Stimulated activated naive CD4-positive, alpha-beta T cell (primary cell): ENCODE data around the gene MUC6.

Experiments
- DNase-seq, 6 experiments: peaks; one replicate each; lab custom pipeline; 2025; lab: John Stamatoyannopoulos, UW

The MUC6 gene

DNA sequence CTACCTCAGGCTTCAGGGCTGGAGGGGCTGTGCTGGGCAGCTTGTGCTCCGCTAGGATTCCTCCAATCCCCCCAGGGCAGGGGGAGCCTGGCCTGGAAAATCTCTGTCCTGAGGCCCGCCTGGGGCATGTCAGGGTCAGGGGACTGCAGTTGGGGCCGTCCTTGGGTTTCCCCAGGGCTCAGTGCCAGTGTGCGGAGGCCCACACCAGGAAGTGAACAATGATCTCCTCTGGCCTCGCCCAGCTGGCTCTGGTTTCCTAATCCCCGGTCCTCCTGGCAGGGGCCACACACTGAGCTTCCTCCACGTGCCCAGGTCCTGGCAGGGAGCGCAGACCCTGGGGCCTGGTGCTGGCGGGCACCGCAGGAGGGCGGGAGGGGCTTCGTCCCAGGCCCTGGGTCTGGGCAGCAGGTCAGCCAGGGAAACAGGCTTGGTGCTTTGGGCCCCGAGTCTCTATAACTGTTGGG, 36.8 kb upstream of the MUC6 start:
- no peak for DNase-seq

DNA sequence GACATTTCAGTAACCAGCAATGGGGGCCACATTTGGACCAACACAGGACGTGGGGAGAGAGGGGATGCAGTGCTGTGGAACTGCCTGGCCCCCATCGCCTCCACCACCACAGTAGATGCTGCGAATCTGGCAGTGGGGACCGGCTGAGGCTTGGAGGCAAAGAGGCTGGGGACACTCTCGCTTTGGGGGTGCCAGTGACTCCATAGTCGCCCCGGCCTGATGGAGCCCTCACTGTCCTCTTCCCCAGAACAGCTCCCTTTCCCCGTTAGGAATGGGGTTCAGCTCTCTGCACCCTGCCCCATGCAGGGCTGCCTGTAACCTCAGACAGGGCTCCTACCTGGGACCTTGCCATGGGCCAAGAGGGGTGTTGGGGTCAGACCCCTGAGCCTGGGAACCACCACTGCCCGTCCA, 36.3 kb upstream of the MUC6 start:
- no peak for DNase-seq

DNA sequence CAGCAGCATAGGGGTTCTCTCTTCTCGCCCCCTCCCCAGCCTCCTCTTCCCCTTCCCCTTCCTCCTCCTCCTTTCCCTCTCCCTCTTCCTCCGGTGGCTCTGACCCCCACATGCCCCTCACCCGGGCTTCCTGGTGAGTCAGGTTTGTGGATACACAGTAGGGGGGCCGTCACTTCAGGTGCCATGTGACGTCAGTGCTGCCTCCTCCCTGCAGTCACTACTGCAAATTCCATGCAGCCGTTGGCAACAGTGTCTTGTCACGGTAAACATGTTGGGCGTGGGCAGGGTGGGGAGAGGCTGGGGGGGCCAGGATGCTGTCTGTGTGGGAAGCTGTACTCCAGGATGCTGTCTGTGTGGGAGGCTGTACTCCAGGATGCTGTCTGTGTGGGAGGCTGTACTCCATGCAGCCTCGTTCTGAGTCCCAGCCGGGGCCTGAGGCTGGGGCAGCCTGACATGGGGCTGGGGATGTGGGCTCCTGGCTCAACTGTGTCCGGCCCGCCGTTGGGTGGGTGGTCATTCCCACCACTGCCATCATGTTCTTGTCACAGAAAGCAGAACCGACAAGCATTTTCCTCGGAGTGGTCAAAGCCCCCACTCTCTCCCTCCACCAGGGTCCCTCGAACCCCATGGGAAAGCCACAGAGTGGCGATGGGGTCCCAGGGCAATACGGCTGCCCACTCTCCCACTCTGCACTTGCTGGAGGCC, 35.8 kb upstream of the MUC6 start:
- no peak for DNase-seq

DNA sequence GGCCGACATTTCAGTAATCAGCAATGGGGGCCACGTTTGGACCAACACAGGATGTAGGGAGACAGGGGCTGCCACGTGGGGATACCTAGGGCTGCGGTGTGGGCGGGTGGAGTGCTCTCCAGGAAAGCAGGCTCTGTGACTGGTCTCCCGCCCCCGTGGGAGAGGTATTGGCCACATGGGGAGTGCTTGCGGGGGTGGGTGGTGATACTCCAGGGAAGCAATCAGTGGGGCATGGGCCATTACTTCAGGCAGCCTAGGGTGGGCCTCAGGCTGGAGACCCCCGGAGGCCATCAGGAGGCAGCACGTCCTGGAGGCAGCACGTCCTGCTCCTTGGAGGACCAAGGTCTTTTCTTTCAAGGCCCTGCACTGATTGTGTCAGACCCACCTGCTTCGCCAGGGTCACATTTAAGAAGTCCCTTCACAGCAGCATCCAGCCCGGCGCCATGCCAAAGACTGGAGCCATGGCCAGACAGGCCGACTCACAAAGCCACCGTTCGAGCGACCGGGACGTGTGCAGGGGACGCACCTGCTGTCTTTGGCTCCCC, 35.1 kb upstream of the MUC6 start:
- DNase-seq = no peak

DNA sequence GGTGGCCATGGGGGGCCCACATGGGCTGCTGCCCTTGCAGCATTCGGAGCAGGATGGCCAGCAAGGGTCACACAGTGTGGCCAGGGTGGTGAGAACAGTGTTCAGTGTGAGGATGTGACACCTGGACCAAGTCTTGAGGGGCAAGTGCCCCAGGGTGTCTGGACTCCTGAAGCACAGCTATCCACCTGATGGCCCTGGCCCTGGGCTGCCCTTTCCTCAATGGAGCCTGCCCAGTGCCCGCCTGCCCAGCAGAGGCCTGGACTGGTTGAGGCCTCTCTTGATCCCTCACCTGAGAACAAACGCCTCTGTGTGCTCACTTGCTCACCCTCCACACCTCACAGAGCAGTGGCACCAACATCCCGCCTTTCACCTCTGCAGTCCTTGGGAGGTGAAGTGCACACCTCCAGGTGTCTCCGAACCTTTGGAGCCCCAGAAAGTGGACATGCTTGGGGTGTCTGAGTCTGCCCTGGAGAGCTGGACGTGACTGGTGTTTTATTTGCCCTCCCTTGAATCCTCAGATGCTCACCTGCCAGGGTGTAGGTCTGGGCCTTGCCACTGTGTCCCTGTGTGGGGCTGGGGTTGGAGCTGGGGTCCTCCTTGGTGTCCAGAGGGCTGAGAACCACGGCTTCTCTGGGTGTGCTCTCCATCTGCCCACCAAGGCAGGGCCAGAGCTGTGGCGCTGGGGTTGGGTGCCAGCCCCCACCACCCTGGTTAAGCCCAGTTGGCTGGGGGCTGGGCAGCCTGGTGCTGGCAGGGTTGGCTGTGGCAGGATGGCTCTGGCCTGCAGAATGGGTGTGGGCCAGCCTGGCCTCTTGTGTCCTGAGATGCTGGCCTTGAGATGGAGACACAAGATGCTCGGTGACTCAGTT, 34.3 kb upstream of the MUC6 start:
- no peak for DNase-seq

DNA sequence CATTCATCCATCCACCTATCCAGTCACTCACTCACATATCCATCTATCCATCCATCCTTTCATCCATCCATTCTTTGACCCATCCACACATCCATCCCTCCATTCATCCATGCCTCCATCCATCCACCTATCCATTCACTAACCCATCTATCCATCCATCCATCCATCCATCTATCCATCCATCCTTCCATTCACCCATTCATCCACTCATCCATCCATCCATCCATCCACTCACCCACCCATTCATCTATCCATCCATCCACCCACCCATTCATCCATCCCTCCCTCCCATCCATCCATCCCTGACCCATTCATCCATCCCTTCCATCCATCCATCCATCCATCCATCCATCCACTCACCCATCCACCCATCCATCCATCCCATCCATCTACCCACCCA, 33.2 kb upstream of the MUC6 start:
- no peak for DNase-seq

DNA sequence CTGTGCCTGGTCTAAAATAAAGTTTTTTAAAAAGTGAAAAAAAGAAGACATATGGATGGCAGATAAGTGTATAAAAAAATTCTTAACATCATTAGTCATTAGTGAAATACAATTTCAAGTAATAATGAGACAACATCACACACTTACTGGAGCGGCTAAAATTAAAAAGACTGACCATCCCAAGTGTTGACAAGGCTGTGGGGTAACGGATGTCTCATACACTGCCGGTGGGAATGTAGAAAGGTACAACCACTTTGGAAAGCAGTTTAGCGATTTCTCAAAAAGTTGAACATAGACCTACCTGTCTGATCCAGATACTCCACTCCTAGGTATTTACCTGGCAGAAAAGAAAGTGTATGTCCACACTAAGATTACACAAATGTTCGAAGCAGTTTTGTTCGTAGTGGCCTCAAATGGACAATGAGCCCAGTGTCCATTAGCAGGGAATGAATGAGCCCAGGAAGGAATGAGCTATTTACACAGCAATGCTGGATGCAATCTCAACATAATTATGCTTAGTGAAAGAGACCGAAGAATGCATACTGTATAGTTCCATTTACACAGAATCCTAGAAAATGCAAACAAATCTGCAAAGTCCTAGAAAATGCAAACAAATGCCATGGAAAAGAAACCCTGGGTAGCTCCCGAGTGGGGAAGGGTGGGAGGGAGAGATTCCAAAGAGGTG, 31.4 kb upstream of the MUC6 start:
- no peak for DNase-seq

DNA sequence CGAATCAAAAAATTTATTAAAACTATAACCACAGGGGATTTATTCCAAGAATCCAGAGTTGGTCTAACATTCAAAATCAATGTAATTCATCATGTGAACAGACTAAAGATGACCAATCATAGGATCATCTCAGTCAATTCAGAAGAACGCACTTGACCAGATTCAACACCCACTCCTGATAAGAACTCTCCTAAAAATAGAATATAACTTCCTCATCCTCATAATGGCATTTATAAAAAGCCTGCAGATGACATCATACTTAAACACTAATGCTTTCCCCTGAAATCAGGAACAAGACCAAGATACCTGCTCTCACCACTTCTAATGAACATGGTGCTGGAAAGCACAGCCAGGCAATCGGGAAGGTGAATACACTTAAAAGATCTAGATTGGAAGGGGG, 27.6 kb upstream of the MUC6 start:
- no peak for DNase-seq

DNA sequence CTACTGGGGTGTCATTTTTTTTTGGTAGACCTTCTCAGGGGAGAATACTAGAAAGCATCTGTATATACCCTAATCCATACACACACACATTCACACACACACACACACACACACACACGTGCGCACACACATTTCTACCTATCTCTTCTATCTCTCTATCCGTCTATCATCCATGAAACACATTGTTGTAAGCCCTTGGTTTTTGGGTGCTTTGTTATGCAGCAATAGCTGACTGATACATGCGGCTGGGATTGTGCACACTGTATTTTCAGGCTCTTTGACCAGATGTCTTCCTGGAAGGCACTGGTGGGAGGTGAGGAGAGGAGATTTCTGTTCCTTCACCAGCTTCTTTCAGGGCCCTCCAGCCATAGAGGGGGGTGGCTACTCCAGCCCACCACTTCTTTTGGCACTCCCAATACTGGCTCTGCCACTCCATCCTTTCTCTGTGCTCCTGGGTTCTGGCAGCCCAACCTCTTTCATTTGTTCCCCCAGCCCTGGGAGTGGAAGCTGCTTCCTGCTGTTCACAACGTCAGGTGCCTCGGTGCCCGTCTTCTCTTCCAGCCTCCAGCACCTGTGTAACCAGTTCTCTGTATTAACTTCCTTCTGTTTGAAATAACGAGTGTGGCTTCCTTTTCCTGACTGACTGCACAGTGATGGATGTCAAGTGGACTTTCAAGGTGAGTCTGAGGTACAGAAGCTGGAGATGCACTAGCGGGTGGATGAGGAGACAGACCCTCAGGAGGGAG, 25.7 kb upstream of the MUC6 start:
- DNase-seq = no peak

DNA sequence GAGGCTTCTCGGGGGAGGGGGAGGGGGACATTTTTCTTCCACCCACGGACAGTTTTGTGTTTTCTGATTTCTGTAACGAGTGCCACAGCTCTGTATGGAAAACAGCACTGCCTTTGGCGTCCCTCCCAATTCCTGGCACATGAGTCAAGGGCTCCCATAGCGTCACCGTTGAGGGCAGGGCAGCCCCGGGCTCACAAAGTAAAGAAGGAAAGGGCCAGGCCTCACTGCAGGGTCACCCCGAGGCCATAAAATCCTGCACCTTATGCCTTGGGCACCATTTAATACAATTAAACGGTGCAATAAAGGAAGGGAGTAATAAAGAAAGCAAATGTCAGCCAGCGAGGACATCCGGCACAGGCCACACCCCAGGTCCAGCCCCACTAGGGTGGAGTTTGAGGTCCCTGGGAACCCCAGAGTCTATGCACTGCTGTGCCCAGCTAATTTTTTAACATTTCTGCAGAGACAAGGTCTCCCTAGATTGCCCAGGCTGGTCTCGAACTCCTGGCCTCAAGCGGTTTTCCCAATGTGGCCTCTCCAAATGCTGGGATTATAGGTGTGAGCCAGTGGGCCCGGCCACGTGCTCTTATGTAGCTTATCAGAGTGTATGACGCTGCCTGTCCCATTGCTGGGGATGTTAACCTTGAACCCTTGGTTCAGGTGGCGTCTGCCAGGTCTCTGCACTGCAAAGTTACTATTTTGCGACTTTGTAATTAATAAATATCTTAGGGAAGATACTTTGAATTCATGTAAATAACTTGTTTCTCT, 24.5 kb upstream of the MUC6 start:
- DNase-seq = no peak

DNA sequence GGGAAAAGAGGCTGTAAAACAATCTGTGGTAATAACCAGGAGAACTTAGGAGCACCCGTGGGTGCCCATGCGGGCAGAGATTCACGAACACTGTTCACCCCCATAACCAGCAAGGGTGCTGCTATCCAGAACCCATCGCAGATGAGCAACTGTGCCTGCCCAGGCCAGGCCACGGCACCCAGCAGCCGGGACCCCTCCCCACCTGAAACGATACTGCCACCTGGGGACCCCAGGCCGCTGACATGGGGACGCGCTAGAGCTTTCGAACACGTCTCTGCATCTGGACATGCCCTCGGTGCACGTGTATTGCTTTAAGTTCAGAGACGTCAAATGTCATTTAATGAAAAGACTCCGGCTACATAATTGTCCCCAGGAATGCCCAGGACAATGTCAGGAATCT, 23.9 kb upstream of the MUC6 start:
- DNase-seq = no peak

DNA sequence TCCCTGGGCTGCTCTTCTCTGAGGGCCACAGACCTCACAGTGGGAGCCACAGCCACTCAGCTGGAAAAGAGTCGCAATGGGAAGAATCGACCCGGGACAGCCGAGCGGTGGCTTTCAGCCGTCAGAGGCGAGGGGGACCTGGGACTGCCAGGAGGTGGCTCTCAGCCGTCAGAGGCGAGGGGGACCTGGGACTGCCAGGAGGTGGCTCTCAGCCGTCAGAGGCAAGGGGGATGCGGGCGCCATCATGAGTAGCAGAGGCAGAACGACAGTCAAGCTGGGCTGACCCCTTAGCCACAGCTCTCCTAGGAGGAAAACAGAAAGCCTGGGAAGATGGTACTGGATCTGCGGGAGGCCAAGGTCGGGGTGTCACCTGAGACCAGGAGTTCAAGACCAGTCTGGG, 23.2 kb upstream of the MUC6 start:
- no peak for DNase-seq

DNA sequence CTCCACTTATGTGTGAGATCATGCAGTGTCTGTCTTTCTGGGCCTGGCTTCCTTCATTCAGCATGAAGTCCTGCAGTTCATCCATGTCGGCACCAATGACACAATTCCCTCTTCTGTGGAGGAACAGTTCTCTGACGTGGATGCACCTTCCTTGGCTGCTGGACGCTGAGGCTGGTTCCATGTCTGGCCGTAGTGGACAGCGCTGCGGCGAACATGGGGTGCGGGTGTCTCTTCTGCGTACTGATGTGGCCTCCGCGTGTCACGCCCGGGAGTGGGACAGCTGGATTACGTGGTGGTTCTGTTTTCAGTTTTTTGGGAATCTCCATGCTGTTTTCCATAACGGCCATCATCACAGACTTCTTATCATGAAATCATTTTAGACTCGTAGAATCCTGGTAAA, 21.3 kb upstream of the MUC6 start:
- DNase-seq = no peak

DNA sequence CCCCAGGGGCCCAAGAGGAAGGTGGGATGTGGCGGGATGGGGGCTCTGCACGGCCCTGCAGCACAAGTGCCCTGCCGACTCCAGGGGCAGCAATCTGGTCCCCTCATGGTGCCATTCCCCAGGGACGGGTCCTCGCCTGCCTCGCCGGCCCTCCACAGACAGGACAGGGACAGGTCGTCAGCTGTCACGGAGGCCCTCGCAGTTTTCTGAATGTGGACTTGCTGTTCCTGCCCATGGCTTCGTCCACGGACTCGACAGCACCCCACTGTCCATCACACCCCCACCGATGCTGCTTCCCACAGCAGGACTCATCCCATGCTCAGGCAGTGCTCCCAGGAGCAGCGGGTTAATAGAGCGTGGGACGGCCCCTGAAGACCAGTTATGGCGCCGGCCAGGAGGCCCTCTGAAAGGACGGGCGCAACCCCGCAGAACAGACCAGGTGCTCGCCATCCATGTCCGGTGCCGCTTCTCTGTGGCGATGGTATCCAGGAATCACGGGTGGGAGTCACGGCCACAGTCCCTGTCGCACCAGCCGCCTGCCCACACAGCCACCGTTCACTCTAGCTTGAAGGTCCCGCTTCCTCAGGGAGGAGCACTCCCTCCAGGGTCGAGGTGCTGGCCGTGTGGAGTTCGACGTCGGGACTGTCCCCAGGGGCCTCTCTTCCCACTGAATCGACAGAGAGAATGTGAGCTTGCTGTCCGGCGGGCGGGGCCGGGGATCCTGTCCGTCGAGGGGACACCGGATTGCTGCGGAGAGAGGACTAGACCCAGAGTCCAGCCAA, 19.7 kb upstream of the MUC6 start:
- no peak for DNase-seq

DNA sequence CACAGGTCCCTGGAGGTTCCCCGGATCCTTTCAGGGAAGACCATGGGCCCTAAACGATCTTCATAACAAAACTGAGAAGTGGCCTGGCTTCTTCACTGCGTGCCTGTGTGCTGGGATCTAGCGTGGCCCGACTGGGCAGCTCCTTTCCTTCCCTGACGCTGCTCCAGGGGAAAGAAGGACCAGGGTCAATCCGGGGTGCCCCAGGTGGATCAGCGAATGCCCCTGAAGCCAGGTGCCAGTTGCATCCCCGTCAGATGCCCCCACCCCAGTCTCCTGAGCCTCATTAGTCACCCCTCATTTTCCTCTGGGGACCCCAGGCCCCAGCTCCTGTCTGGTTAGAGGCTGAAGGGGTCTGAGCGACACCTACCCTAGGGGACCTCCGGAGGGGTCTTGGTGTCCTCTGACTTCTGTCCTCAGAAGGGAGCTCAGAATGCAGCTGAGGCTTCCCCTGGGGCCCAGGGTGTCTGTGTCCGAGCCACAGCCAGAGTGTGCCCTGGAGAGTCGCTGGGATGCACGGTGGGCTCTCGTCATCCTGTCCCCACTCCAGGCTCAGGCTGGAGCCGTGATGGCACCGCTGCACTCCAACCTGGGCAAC, 18.7 kb upstream of the MUC6 start:
- no peak for DNase-seq

DNA sequence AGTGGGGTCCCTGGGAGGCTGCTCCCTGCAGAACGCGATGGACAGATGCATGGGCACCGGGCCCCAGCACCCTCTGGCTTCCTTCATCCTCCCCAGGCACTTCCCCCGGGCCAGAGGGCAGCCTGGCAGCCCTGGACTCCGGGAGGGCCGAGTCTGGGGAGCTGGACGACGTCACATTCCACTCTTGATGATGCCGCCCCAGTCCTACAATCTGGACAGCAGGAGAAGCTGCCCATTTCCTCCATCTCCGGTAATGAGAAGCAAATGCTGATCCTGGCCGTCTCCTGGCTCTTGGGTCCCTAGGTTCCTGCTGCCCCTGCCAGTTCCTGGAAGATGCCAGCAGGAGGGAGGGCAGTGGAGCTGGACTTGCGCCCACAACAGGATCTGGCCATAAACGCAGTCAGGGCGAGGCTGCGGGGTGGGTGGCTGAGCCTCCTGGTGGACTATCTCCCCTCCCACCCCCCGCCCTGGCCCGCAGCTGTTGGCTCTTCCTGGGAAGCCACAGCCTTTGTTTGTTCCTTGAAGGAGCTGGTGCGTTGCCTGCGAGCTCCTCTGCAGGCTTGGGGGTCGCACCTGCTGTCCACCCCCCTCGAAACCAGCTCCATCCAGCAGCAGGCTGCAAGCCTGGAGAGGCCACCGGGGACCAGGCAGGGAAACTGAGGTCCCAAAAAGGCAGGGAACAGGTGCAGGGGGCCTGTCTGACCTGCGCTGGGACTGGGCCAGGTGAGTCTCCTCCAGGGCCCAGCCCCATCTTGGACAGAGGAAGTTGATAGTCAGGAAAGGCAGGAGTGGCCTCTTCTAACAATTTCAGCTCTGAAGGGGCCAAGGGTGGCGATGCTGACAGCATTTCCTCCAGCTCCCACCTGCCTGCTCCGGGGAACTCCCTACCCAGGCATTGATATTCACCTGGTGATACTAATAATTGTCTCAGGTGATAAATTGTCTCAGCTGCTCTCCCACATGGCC, 17.9 kb upstream of the MUC6 start:
- DNase-seq = no peak

DNA sequence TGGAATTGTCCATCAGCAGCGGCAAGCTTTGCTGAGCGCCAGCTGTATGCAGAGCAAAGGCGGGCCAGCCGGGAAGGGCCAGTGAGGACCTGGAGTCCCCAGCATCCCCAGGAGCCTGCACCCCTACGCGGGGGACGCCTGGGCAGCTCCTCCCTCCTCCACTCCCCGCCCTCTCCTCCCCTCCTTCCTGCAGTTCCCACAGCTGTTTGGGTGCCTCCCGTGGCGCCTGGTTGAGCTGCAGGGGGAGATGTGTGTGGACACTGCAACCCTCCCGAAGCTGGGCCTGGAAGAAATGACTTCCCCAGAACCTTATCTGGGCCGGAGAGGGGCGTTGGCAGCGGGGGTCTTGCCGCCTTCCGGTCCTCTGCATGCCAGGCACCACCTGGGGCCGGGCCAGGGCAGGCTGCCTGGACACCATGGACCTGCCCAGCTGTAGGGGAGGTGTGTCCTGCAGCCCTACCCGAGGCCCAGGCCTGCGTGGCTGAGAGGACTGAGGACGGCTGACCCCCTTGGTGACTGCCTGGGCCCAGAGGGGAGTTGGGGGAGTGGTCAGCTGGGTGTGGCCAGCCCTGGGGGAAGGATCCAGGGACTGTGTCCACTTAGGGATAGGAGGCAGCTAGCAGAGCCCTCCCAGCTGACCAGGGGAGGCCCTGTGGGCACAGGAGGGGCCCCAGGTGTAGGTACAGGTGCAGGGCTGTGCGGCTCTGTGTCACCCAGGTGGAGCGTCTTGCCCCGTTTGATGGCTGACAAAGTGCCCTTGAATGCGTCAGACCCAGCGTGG, 16.8 kb upstream of the MUC6 start:
- DNase-seq = no peak
